ENCODE data around the gene KRT38. TPM values are rescaled to one million over a fixed set of nuclear protein-coding genes. Genes with fewer than 3 reads are reported as not detected.

KRT38 gene
- total RNA-seq, 1 experiment from 2014 or later: not detected

GRCh38 chr17:41446806-41447205, 6.0 kb upstream of the KRT38 start:
- POLR2A ChIA-PET: interaction anchor here (0.6 kb wide), 1 partner anchor 32 kb away, joined by 3 read pairs; no protein-coding TSS in a partner anchor
- CTCF ChIA-PET: interaction anchor here (1.4 to 2.8 kb wide), 2 partner anchors 102 to 123 kb away, joined by 4 to 12 read pairs; no protein-coding TSS in a partner anchor
- H3K4me3 Mint-ChIP-seq: no peak overlapping the region
- no peak for TF ChIP-seq TEAD4 (CRISPR knock-in tag; IDR thresholded peaks at IDR 0.05)
- no peak for ATAC-seq
- DNase-seq (ENCODE audit: low spot score): no peak
- no peak overlapping the region for H3K27ac Mint-ChIP-seq
- H3K27me3 Mint-ChIP-seq (ENCODE audit: low read depth): peaks cover 8% of the 10 kb centered on the region
- H3K4me1 Mint-ChIP-seq: 0 out of 2 replicates have a peak, but pooled peaks cover 4% of the 10 kb centered on the region
- peaks cover 21% of the 10 kb centered on the region for H3K9me3 Mint-ChIP-seq
- H3K36me3 Mint-ChIP-seq: peaks cover 9% of the 10 kb centered on the region

- ChIA-PET CTCF (interaction anchor here (1.0 kb wide), 1 partner anchor 27 kb away, joined by 9 read pairs; no protein-coding TSS in a partner anchor), POLR2A (no interaction called here)
- Mint-ChIP-seq H3K27me3 (ENCODE audit: low read depth) (peaks cover 9% of the 10 kb centered on the region), H3K4me3 (no peak overlapping the region), H3K27ac (no peak overlapping the region), H3K36me3 (no peaks in the 10 kb centered on the region), H3K4me1 (0 out of 2 replicates have a peak, but pooled peaks cover 4% of the 10 kb centered on the region), H3K9me3 (peaks cover 11% of the 10 kb centered on the region)
- no peak for DNase-seq (ENCODE audit: low spot score)
- no peak for ATAC-seq
- TF ChIP-seq FOXP1 (CRISPR knock-in tag; IDR thresholded peaks at IDR 0.05; ENCODE audit: borderline replicate concordance) (no peak), TP53 (CRISPR knock-in tag; IDR thresholded peaks at IDR 0.05) (no peak), FOXK1 (CRISPR knock-in tag; IDR thresholded peaks at IDR 0.05) (no peak), JUN (CRISPR knock-in tag; IDR thresholded peaks at IDR 0.05) (no peak), MYBL2 (CRISPR knock-in tag; IDR thresholded peaks at IDR 0.05) (no peak), NR1H2 (CRISPR knock-in tag; IDR thresholded peaks at IDR 0.05) (no peak)
- TF ChIP-seq, protein P1, sequence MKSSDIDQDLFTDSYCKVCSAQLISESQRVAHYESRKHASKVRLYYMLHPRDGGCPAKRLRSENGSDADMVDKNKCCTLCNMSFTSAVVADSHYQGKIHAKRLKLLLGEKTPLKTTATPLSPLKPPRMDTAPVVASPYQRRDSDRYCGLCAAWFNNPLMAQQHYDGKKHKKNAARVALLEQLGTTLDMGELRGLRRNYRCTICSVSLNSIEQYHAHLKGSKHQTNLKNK (CRISPR knock-in tag; IDR thresholded peaks at IDR 0.05): no peak
Measured at GRCh38 chr17:41444640-41445039, 3.9 kb upstream of the KRT38 start.

GRCh38 chr17:41444186-41444585, 3.4 kb upstream of the KRT38 start:
- TF ChIP-seq SP1 (CRISPR knock-in tag; conservative IDR thresholded peaks at IDR 0.05) (no peak), IRF2 (CRISPR knock-in tag; IDR thresholded peaks at IDR 0.05; ENCODE audit: borderline replicate concordance, low read depth) (no peak), RORB (CRISPR knock-in tag; IDR thresholded peaks at IDR 0.05) (no peak), ATF3 (CRISPR knock-in tag; conservative IDR thresholded peaks at IDR 0.05) (no peak), ZNF138 (CRISPR knock-in tag; conservative IDR thresholded peaks at IDR 0.05) (no peak), SMAD3 (CRISPR knock-in tag; IDR thresholded peaks at IDR 0.05; ENCODE audit: borderline replicate concordance) (no peak), ZNF232 (CRISPR knock-in tag; IDR thresholded peaks at IDR 0.05) (no peak), EMX1 (CRISPR knock-in tag; IDR thresholded peaks at IDR 0.05) (no peak)
- TF ChIP-seq, protein P2, sequence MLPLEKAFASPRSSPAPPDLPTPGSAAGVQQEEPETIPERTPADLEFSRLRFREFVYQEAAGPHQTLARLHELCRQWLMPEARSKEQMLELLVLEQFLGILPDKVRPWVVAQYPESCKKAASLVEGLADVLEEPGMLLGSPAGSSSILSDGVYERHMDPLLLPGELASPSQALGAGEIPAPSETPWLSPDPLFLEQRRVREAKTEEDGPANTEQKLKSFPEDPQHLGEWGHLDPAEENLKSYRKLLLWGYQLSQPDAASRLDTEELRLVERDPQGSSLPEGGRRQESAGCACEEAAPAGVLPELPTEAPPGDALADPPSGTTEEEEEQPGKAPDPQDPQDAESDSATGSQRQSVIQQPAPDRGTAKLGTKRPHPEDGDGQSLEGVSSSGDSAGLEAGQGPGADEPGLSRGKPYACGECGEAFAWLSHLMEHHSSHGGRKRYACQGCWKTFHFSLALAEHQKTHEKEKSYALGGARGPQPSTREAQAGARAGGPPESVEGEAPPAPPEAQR (CRISPR knock-in tag; IDR thresholded peaks at IDR 0.05): no peak
- TF ChIP-seq, protein P3, sequence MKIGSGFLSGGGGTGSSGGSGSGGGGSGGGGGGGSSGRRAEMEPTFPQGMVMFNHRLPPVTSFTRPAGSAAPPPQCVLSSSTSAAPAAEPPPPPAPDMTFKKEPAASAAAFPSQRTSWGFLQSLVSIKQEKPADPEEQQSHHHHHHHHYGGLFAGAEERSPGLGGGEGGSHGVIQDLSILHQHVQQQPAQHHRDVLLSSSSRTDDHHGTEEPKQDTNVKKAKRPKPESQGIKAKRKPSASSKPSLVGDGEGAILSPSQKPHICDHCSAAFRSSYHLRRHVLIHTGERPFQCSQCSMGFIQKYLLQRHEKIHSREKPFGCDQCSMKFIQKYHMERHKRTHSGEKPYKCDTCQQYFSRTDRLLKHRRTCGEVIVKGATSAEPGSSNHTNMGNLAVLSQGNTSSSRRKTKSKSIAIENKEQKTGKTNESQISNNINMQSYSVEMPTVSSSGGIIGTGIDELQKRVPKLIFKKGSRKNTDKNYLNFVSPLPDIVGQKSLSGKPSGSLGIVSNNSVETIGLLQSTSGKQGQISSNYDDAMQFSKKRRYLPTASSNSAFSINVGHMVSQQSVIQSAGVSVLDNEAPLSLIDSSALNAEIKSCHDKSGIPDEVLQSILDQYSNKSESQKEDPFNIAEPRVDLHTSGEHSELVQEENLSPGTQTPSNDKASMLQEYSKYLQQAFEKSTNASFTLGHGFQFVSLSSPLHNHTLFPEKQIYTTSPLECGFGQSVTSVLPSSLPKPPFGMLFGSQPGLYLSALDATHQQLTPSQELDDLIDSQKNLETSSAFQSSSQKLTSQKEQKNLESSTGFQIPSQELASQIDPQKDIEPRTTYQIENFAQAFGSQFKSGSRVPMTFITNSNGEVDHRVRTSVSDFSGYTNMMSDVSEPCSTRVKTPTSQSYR (CRISPR knock-in tag; IDR thresholded peaks at IDR 0.05): no peak
- TF ChIP-seq, protein P1 (CRISPR knock-in tag; IDR thresholded peaks at IDR 0.05): no peak
- CTCF ChIA-PET: interaction anchor here (1.0 to 1.5 kb wide), 2 partner anchors 27 to 105 kb away, joined by 6 to 9 read pairs; no protein-coding TSS in a partner anchor

More at GRCh38 chr17:41444186-41444585, 3.4 kb upstream of the KRT38 start:
- Mint-ChIP-seq H3K36me3 (no peaks in the 10 kb centered on the region), H3K4me3 (no peak overlapping the region), H3K27me3 (ENCODE audit: low read depth) (peaks cover 9% of the 10 kb centered on the region), H3K9me3 (peaks cover 7% of the 10 kb centered on the region), H3K4me1 (0 out of 2 replicates have a peak, but pooled peaks cover 4% of the 10 kb centered on the region), H3K27ac (no peak overlapping the region)
- DNase-seq (ENCODE audit: low spot score) (no peak), ATAC-seq (no peak)
- POLR2A ChIA-PET: no interaction called here

All from WTC11 (cell line).